Kidney tubule cell (primary cell): ENCODE data around the gene ITGA2B.
"Not testable (repeated sequence)": the region's sequence is repeated elsewhere in the genome, so short reads cannot be mapped to it uniquely, and the experiment has no call there.

Experiments
- DNase-seq: peaks from one replicate; pipeline ENCODE4 v3.0.0-alpha.2; 2018; ENCODE audit warnings: low spot score

ITGA2B gene

DNA sequence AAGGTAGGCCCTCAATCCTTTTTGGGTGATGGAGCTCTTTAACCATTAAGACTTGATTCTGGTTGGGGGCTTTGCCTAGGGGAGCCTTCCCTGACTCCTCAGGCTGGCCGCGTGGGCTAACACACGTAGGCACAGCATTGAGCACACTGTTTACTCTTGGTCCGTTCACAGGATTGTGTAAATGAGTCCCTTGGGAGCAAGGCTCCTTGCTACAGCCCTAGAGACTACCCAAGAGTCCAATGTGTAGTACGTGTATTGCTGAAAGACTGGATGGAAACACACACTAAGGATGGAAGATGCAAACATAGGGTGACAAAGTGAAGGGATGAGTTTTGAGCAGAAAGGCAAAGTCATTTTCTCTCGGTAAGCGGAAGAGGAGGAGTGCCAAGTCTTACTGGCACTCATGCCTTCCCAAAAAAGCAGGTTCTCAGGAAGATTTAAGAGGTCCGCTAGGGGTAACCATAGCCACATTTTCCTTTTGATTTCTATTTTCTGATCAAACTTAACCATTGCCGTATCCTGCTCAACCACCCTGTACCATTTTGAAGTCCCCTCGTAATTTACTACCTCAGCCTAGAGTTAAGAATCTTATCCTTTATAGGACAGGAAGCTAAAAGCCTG lies 911 bp upstream of the ITGA2B start:
- DNase-seq: no peak

- DNase-seq: no peak
Observed at GRCh38 chr17:44389723-44390202, 314 bp upstream of the ITGA2B start.

DNA sequence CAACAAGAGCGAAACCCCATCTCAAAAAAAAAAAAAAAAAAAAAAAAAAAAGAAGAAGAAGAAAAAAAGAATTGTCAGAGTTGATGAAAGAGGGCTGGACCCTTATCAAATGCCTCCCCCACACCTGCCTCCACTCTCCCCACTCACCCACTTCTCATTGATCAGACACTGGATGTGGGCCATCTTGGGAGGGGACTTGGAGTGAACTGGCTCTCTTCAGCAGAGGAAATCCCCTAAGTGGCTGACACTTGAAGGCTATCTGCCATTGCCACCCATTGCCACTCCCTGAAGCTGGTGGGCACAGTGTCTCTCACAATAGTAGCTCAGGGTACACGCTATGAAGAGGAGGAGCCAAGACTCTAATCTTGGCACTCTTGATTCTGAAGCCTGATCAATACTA lies 1.6 kb downstream of the ITGA2B start:
- DNase-seq: no peak

DNA sequence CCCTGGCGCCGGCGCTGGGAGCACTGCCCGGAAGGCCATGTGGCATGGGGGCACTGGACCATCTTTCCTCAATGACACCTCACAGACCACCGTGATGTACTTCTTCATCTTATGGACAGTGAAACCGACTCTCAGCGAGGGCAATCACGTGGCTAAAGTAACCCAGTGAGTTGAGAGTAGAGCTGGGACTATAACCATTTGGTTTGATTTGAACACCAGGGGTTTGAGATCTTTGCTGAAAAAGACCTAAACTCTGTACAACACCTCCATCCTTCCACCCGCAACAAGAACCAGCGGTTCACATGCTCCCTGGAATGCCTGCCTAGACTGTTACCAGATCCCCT lies 3.3 kb downstream of the ITGA2B start:
- no peak for DNase-seq

DNA sequence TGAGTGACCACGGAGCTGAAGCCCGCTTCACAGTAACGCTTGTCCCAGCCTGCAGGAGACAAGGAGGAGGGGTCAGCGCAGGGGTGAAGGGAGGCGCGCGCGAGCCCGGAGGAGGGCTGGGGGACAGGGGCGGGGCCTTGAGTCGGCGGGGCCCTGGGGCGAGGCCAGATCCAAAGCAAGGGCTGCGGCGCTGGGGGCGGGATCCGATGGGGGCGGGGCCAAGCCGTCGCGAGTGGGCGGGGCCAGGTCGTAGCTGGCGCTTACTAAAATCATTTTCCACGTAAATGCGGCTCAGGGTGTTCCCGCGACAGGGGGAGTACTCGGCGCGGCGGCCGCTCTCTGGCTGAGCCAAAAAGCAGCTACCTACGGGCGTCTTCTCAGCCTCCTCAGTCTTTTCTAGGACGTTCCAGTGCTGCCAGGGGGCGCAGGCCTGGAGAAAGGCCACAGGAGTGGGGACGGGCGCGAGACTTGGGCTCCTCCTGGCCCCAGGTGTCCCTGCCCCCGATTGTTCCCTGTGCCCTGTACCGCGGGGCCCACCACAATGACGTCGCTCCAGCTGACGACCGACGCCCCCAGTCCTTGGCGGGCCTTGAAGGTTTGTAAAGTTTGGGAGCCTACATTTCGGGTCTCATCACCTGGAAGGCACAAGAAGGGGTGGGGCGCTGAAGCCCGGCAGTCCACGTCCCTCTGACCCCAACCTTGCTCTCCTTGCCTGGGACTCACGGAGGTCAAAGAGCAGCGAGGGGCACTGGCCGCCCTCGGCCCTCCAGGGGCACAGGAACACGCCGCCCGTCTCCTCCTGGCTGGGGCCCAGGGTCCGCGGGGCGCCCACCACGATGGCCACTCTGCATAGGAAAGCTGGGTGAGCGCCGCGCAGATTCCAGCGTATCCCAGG lies 3.9 kb downstream of the ITGA2B start:
- DNase-seq: peak; percentile 64

GRCh38 chr17:44384823-44385286 lies 4.6 kb downstream of the ITGA2B start:
- DNase-seq: no peak

GRCh38 chr17:44384281-44384822 lies 5.1 kb downstream of the ITGA2B start:
- DNase-seq: no peak

DNA sequence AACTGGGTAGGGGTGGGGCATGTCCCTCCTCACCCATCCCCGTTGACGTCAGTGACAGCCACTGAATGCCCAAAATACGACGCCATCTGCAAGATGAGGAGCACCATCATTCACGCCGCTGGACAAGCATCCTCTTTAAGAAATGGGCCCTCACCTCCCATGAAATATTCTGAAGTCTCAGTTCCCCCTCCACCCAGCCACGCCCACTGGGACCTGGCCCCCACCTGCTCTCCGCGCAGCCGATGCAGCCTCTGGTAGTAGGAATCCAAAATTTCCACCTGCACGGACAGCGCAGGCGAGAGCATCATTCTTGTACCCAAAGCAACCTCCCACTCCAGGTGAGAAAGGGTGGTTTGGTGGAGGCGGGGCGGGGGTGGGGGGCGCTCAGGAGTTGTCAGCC lies 5.6 kb downstream of the ITGA2B start:
- no peak for DNase-seq

GRCh38 chr17:44383363-44383762 lies 6.1 kb downstream of the ITGA2B start:
- no peak for DNase-seq

DNA sequence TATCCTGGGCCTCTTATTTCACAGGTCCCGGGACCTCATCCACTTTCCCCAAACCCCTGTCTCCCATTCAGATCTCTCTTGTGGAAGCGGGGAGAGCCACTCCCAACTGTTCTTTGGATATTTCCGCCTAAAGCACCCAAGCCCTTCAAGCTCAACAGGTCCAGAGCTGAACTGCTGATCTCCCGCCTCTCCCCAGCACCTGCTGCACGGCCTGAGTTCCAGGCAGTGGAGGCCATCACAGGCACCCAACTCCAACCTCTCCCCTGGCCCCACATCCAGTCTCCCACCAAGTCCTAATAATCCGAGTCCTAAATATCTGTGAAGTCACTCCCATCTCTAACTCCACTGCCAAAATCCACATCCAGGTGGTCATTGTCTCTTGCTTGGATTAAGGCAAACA lies 6.5 kb downstream of the ITGA2B start:
- DNase-seq: no peak

GRCh38 chr17:44381810-44382305 lies 7.6 kb downstream of the ITGA2B start:
- DNase-seq: no peak

DNA sequence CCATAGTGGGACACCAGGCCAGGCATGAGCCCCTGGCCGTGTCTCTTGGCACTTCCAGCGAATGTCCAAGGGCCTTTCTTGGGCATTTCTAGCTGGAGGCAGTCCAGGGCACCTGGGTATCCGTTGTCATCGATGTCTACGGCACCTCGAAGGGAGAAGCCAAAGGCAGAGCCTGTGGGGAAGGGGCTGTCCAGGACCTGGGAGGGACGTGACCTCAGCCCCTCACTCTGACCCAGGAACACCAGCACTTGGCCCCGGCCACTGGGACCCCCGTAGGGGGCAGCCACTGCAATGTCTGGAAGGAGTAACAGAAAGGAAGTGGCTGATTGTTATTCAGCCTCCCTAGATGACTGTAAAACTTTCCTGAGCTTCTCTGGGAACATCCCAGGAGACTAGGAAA lies 8.7 kb downstream of the ITGA2B start:
- no peak for DNase-seq

DNA sequence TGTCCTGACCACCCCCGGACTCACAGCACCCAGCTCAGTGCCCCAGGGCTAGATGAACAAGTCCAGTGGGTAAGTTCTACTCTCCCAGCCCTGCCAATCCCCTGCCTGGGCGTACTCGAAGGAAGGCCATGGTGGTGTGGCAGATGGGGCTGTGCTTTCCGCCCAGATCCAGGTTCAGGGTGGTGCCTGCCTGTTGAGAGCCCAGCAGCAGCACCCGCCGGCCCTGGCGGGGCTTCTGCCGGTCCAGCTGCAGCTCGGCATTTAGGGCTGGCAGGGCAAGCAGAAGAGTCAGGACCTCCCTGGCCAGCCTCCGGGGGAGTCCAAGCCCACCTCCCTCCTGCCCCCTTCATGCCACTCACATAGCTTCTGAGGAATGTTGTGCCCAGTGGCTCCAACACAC lies 9.6 kb downstream of the ITGA2B start:
- DNase-seq: no peak

GRCh38 chr17:44378171-44378705 lies 11.2 kb downstream of the ITGA2B start:
- no peak for DNase-seq

DNA sequence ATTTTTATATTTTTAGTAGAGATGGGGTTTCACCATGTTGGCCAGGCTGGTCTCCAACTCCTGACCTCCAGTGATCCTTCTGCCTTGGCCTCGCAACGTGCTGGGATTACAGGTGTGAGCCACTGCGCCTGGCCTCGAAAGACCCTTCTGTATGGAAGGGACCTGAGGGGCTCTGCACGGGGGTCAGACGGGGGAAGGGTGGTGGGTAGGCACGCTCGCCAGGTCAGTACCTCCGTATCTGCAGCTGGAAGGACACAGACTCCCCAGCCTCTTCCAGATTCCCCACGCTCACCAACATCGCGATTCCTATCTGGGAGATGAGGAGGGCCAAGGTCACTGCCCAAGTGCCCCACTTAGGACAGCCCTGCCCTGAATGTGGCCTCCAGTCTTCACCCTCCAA lies 12.7 kb downstream of the ITGA2B start:
- no peak for DNase-seq

GRCh38 chr17:44376124-44376523 lies 13.3 kb downstream of the ITGA2B start:
- no peak for DNase-seq

GRCh38 chr17:44375196-44376017 lies 14.0 kb downstream of the ITGA2B start:
- DNase-seq: no peak

DNA sequence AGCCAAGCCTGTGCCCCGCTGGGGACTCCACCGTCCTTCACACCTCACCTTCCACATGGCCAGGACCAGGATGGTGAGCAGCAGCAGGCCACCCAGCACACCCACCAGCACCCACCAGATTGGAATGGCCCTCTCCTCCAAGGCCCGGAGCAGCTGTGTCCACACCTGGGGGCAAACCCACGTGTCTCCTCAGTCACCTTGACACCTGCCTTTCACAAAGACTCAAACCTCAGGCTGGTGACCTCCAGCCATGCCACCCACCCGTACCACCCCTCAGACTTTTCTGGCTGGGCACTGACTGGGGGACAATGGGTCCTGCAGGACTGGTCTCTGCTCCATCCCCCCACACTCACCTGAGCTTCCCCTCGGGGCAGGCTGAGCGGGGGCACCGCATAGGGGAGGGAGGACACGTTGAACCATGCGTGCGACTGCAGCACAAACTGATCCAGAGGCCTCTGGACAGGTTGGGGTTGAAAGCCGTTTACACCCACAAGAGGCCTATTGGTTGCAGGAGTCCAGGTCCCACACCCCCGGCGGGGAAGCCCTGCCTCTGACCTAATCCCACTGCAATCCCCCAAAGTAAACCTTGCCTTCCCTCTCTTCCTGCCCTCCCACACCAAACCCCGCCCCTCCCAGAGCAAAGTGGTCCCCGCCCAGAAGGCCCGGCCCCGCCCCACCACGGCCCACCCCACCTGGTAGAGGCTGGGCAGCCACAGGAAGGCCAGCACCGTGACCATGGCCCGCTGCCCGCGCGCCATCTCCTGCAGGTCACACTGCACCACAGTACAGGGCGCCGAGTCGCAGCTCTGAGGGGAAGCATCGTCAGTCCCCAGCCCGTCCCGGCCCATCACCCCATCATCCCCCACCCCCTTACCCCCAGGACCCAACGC lies 14.9 kb downstream of the ITGA2B start:
- peak; percentile 30 for DNase-seq

DNA sequence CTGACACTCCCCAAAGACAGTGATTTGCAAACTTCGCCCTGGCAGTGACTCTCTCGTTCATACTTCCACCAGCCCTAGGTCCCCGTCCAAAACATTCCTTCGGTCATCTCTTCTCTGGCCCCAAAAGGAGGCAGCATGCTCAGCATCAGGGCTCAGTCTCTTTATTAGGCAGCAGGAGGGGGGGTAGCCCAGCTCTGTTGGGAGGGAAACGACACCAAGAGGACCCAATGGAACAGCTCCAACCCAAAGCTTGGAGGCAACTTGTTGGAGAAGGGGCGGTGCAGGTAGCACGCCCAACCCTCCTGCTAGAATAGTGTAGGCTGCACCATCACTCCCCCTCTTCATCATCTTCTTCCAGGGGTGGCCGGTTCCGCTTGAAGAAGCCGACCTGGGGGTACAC lies 17.4 kb downstream of the ITGA2B start:
- DNase-seq: no peak

DNA sequence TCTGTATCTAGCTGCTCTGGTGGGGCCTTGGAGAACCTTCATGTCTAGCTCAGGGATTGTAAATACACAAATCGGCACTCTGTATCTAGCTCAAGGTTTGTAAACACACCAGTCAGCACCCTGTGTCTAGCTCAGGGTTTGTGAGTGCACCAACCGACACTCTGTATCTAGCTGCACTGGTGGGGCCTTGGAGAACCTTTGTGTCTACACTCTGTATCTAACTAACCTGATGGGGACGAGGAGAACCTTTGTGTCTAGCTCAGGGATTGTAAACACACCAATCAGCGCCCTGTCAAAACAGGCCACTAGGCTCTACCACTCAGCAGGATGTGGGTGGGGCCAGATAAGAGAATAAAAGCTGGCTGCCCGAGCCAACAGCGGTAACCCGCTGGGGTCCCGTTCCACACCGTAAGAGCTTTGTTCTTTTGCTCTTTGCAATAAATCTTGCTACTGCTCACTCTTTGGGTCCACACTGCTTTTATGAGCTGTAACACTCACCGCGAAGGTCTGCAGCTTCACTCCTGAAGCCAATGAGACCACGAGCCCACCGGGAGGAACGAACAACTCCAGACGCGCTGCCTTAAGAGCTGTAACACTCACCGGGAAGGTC lies 19.9 kb downstream of the ITGA2B start:
- DNase-seq: not testable (repeated sequence)
